ENCODE measurements around the gene RFPL3. TPM values are rescaled to one million over a fixed set of nuclear protein-coding genes. Genes with fewer than 3 reads are reported as not detected.
A peak's percentile ranks its signal among the peaks of the same experiment; 100 is the strongest.

RFPL3 gene
- total and polyA plus RNA-seq, 2 experiments from 2014 or later = not detected

DNA sequence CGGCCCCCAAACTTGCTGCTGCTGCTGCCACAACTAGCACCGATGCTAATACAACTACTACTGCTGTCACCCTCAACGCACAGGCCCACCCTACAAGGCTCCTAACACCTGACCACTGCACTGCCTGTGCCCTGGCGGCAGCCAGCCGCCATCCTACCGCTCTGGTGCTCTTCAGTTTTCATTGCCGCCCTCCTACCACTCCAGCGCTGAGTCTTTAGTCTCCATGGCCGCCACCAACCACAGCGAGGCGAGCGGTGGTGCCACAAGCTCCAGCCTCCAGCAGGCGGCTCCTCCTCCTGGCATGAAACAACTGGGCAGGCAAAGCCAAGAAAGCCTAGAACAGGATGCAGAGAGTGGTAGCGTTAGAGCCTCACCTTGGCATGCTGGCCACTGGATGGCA lies 5.0 kb upstream of the RFPL3 start:
- no peak for TF ChIP-seq NANOG (IDR thresholded peaks at IDR 0.05; ENCODE audit: borderline replicate concordance)
- TF ChIP-seq, protein P1, sequence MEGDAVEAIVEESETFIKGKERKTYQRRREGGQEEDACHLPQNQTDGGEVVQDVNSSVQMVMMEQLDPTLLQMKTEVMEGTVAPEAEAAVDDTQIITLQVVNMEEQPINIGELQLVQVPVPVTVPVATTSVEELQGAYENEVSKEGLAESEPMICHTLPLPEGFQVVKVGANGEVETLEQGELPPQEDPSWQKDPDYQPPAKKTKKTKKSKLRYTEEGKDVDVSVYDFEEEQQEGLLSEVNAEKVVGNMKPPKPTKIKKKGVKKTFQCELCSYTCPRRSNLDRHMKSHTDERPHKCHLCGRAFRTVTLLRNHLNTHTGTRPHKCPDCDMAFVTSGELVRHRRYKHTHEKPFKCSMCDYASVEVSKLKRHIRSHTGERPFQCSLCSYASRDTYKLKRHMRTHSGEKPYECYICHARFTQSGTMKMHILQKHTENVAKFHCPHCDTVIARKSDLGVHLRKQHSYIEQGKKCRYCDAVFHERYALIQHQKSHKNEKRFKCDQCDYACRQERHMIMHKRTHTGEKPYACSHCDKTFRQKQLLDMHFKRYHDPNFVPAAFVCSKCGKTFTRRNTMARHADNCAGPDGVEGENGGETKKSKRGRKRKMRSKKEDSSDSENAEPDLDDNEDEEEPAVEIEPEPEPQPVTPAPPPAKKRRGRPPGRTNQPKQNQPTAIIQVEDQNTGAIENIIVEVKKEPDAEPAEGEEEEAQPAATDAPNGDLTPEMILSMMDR (conservative IDR thresholded peaks at IDR 0.05; ENCODE audit: low read depth in 2 of 2) = 0 out of 4 replicates have a peak, but pooled peaks of 1 of the 2 experiments have one; percentile 7
- Histone ChIP-seq H3K27me3 (ENCODE audit: insufficient read depth) (no peaks in the 10 kb centered on the region), H3K9me2 (ENCODE audit: insufficient read depth) (no peaks in the 10 kb centered on the region), H3K79me2 (replicated peaks; ENCODE audit: insufficient read depth) (no peaks in the 10 kb centered on the region), H3K4me3 (no peak overlapping the region), H3K27ac (ENCODE audit: low read depth) (no peak overlapping the region), H4K20me1 (replicated peaks; ENCODE audit: insufficient read depth) (no peaks in the 10 kb centered on the region), H3K4me2 (no peak overlapping the region), H3F3A (replicated peaks; ENCODE audit: low read depth) (no peaks in the 10 kb centered on the region), H2AFZ (peak overlapping the region; percentile 74), H3K36me3 (ENCODE audit: insufficient read depth) (no peaks in the 10 kb centered on the region), H3K4me1 (ENCODE audit: insufficient read depth) (no peaks in the 10 kb centered on the region)
- ATAC-seq (peak; percentile 25; the same call in 2 of the 3 replicates), DNase-seq (ENCODE audit: low spot score) (peak; percentile 31)
- H3K27ac Mint-ChIP-seq = no peak overlapping the region
- peaks cover 18% of the 10 kb centered on the region for H3K4me1 Mint-ChIP-seq
- H3K36me3 Mint-ChIP-seq (ENCODE audit: low read depth) = peaks cover 4% of the 10 kb centered on the region
- peaks cover 12% of the 10 kb centered on the region for H3K27me3 Mint-ChIP-seq (ENCODE audit: insufficient read depth, low read depth, poor library complexity)
- no peak overlapping the region for H3K4me3 Mint-ChIP-seq
- H3K9me3 Mint-ChIP-seq = peaks cover 3% of the 10 kb centered on the region; the same call in 2 of the 3 replicates

DNA sequence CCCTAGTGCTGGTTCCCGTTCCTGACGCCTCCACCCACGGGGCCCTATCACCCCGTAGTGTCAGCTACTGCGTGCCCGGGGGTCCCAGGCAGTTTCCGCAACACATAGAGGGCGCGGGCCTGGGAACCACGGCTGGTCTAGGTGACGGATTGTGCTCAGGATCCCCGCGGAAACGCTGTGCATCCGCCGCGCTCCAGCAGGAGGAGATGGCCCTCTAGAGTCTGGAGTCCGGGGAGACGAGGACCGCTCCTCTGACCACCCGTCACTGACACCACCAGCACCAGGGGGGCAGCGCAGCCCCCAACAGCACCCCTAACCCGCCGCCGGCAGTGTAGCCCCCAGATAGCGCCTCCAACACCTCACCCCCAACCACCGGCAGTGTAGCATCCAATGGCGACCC lies 4.4 kb upstream of the RFPL3 start:
- peak overlapping the region; percentile 74 for H2AFZ ChIP-seq
- H3K4me1 ChIP-seq (ENCODE audit: insufficient read depth) = no peaks in the 10 kb centered on the region
- no peak overlapping the region for H3K27ac Mint-ChIP-seq
- no peaks in the 10 kb centered on the region for H3K36me3 ChIP-seq (ENCODE audit: insufficient read depth)
- H3K4me3 ChIP-seq = no peak overlapping the region
- no peaks in the 10 kb centered on the region for H3K27me3 ChIP-seq (ENCODE audit: insufficient read depth)
- no peak overlapping the region for H3K4me3 Mint-ChIP-seq
- TF ChIP-seq, protein P2, sequence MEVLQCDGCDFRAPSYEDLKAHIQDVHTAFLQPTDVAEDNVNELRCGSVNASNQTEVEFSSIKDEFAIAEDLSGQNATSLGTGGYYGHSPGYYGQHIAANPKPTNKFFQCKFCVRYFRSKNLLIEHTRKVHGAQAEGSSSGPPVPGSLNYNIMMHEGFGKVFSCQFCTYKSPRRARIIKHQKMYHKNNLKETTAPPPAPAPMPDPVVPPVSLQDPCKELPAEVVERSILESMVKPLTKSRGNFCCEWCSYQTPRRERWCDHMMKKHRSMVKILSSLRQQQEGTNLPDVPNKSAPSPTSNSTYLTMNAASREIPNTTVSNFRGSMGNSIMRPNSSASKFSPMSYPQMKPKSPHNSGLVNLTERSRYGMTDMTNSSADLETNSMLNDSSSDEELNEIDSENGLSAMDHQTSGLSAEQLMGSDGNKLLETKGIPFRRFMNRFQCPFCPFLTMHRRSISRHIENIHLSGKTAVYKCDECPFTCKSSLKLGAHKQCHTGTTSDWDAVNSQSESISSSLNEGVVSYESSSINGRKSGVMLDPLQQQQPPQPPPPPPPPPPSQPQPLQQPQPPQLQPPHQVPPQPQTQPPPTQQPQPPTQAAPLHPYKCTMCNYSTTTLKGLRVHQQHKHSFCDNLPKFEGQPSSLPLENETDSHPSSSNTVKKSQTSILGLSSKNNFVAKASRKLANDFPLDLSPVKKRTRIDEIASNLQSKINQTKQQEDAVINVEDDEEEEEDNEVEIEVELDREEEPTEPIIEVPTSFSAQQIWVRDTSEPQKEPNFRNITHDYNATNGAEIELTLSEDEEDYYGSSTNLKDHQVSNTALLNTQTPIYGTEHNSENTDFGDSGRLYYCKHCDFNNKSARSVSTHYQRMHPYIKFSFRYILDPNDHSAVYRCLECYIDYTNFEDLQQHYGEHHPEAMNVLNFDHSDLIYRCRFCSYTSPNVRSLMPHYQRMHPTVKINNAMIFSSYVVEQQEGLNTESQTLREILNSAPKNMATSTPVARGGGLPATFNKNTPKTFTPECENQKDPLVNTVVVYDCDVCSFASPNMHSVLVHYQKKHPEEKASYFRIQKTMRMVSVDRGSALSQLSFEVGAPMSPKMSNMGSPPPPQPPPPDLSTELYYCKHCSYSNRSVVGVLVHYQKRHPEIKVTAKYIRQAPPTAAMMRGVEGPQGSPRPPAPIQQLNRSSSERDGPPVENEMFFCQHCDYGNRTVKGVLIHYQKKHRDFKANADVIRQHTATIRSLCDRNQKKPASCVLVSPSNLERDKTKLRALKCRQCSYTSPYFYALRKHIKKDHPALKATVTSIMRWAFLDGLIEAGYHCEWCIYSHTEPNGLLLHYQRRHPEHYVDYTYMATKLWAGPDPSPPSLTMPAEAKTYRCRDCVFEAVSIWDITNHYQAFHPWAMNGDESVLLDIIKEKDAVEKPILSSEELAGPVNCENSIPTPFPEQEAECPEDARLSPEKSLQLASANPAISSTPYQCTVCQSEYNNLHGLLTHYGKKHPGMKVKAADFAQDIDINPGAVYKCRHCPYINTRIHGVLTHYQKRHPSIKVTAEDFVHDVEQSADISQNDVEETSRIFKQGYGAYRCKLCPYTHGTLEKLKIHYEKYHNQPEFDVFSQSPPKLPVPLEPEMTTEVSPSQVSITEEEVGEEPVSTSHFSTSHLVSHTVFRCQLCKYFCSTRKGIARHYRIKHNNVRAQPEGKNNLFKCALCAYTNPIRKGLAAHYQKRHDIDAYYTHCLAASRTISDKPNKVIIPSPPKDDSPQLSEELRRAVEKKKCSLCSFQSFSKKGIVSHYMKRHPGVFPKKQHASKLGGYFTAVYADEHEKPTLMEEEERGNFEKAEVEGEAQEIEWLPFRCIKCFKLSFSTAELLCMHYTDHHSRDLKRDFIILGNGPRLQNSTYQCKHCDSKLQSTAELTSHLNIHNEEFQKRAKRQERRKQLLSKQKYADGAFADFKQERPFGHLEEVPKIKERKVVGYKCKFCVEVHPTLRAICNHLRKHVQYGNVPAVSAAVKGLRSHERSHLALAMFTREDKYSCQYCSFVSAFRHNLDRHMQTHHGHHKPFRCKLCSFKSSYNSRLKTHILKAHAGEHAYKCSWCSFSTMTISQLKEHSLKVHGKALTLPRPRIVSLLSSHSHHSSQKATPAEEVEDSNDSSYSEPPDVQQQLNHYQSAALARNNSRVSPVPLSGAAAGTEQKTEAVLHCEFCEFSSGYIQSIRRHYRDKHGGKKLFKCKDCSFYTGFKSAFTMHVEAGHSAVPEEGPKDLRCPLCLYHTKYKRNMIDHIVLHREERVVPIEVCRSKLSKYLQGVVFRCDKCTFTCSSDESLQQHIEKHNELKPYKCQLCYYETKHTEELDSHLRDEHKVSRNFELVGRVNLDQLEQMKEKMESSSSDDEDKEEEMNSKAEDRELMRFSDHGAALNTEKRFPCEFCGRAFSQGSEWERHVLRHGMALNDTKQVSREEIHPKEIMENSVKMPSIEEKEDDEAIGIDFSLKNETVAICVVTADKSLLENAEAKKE (CRISPR knock-in tag; IDR thresholded peaks at IDR 0.05) = no peak
- TF ChIP-seq POLR2AphosphoS5 (IDR thresholded peaks at IDR 0.05; ENCODE audit: low read depth) = no peak
- no peak for TF ChIP-seq CREB1 (CRISPR knock-in tag; IDR thresholded peaks at IDR 0.05; ENCODE audit: low read depth)
- TF ChIP-seq ZNF114 (CRISPR knock-in tag; IDR thresholded peaks at IDR 0.05) = no peak
- TF ChIP-seq, protein P1 (conservative IDR thresholded peaks at IDR 0.05; ENCODE audit: low read depth in 2 of 2) = peak in 1 of 2 experiments; percentile 36; a peak in 2 of 4 replicates
- TF ChIP-seq, protein P3, sequence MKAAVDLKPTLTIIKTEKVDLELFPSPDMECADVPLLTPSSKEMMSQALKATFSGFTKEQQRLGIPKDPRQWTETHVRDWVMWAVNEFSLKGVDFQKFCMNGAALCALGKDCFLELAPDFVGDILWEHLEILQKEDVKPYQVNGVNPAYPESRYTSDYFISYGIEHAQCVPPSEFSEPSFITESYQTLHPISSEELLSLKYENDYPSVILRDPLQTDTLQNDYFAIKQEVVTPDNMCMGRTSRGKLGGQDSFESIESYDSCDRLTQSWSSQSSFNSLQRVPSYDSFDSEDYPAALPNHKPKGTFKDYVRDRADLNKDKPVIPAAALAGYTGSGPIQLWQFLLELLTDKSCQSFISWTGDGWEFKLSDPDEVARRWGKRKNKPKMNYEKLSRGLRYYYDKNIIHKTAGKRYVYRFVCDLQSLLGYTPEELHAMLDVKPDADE (IDR thresholded peaks at IDR 0.05) = no peak
- H3K27ac ChIP-seq (ENCODE audit: low read depth) = no peak overlapping the region
- peaks cover 3% of the 10 kb centered on the region; the same call in 2 of the 3 replicates for H3K9me3 Mint-ChIP-seq
- H3K36me3 Mint-ChIP-seq (ENCODE audit: low read depth) = peaks cover 4% of the 10 kb centered on the region
- DNase-seq (ENCODE audit: low spot score) (peak; percentile 50), ATAC-seq (peak; percentile 32; the same call in 2 of the 3 replicates)
- H3K79me2 ChIP-seq (replicated peaks; ENCODE audit: insufficient read depth) = no peaks in the 10 kb centered on the region
- no peak overlapping the region for H3K4me2 ChIP-seq
- H3K27me3 Mint-ChIP-seq (ENCODE audit: insufficient read depth, low read depth, poor library complexity) = peaks cover 12% of the 10 kb centered on the region
- no peaks in the 10 kb centered on the region for H3F3A ChIP-seq (replicated peaks; ENCODE audit: low read depth)
- peaks cover 18% of the 10 kb centered on the region for H3K4me1 Mint-ChIP-seq
- H4K20me1 ChIP-seq (replicated peaks; ENCODE audit: insufficient read depth) = no peaks in the 10 kb centered on the region
- no peaks in the 10 kb centered on the region for H3K9me2 ChIP-seq (ENCODE audit: insufficient read depth)

Data from GM23338 (cell line).